Esophagus muscularis mucosa (tissue), 4 donors: ENCODE results near the gene ELFN1. TPM values are rescaled to one million over a fixed set of nuclear protein-coding genes. Genes with fewer than 3 reads are reported as not detected.
A peak's percentile ranks its signal among the peaks of the same experiment; 100 is the strongest.

Experiments used
- DNase-seq: peaks from one replicate; pipeline ENCODE4 v3.0.0-alpha.2; 2017; ENCODE audit errors: extremely low spot score
- H3K27ac ChIP-seq, 4 donors: fragments of 200-600 bp; sonication (generic); replicated peaks in 1 of 4; 1 replicate in 3 of 4; 2 replicates in 1 of 4; pipeline ENCODE4 v1.5.1; 2016 to 2019; ENCODE audit warnings: mild to moderate bottlenecking in 1 of 4
- H3K27me3 ChIP-seq, 4 donors: fragments of 200-600 bp; sonication (generic); one replicate each; pipeline versions ENCODE4 v1.5.1 to v1.6.0; 2016 to 2019
- H3K36me3 ChIP-seq, 4 donors: fragments of 200-600 bp; sonication (generic); one replicate each; pipeline ENCODE4 v1.5.1; 2016 to 2019
- H3K4me1 ChIP-seq, 4 donors: fragments of 200-600 bp; sonication (generic); one replicate each; pipeline ENCODE4 v1.5.1; 2016 to 2019
- H3K4me3 ChIP-seq, 4 donors: fragments of 200-600 bp; sonication (generic); 1 replicate in 2 of 4; 2 replicates in 2 of 4; pipeline ENCODE4 v1.5.1; 2016 to 2019; ENCODE audit warnings: mild to moderate bottlenecking in 4 of 4, moderate library complexity in 1 of 4
- H3K9me3 ChIP-seq, 4 donors: fragments of 200-600 bp; sonication (generic); 1 replicate in 3 of 4; 2 replicates in 1 of 4; pipeline ENCODE4 v1.5.1; 2016 to 2019
- EP300 ChIP-seq: sonication (generic); formaldehyde crosslinking; IDR thresholded peaks from one replicate; pipeline ENCODE4 v1.6.1; 2017; ENCODE audit warnings: antibody characterized with exemption
- POLR2A ChIP-seq: fragments of 450-650 bp; IDR thresholded peaks from one replicate; pipeline ENCODE4 v1.6.1; 2017; ENCODE audit warnings: antibody characterized with exemption, moderate library complexity, mild to moderate bottlenecking, low read depth
- POLR2AphosphoS5 ChIP-seq, 2 donors: sonication (generic); formaldehyde crosslinking; IDR thresholded peaks; one replicate each; pipeline ENCODE4 v1.6.1; 2017; ENCODE audit warnings: antibody characterized with exemption in 2 of 2
- WGBS: methylation state at CpG from one replicate; pipeline ENCODE4 v1.1.5; 2018; 5-methylcytosine and 5-hydroxymethylcytosine counted together
- intact Hi-C: fragments of 100-400 bp; cut with DNase I; formaldehyde crosslinking; loops from one replicate; pipeline ENCODE4 v1.15.1; 2023
- total RNA-seq, 4 donors: library from RNA; depleted of rRNA; stranded (reverse); fragments of >200 nt; gene quantifications; one replicate each; pipeline versions ENCODE4 v1.1.0 to v1.2.1, GENCODE V29; 2016
- TF ChIP-seq, protein P1 (sequence below), 3 experiments: fragments of 200-600 bp in 2 of 3; fragments of 450-650 bp in 1 of 3; sonication (generic) in 2 of 3; IDR thresholded peaks; one replicate each; pipeline ENCODE4 v1.5.1; 2017 to 2019; ENCODE audit warnings: antibody characterized with exemption in 3 of 3, mild to moderate bottlenecking in 2 of 3, moderate library complexity in 1 of 3

The ELFN1 gene
- total RNA-seq, 4 donors from 2014 or later = 0.86 to 3.3 (median 1.9) TPM

DNA sequence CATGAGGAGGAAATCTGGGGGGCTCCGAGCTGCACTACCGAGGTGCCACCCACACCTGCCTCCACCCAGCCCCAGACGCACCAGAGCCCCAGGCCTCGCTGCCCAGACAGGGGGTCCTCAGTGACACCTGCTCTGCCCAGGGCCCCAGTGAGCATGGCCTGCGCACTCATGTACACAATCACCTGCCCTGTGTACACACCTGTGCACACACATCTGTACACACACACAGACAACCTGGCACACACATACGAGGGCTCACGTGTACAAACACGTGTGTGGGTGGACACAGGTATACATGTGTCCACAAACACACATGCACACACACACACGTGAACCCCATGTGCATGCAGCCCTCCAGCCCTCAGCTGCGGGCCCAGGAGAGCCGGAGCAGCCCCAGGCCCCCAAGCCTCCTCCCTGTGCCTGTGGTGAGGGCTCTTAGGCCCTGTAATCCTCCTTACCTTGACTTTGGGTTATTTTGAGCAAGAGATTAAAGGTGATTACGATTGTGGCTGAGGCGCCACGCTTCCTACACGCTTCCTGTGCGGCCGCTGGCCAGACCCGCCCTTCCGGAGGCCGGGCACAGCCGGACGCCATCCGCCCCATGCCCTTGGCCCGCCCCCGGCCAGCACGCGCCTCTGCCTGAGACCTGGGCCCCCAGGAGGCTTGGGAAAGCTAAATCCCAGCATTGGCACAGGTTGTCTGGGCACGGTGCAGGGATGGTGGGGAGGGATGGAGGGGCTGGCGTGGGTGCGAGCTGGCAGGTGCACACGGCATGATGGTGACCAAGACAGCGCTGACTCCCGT is 71.9 kb downstream of the ELFN1 start:
- H3K9me3 ChIP-seq = no peaks in the 10 kb centered on the region
- no peak overlapping the region for H3K27ac ChIP-seq
- peaks cover 10 to 18% (median 16%) of the 10 kb centered on the region in 4 donors for H3K4me1 ChIP-seq
- H3K36me3 ChIP-seq = peaks cover 0 to 20% (median 0%) of the 10 kb centered on the region in 4 donors
- 69% methylated on average over 14 of the region's 33 CpGs for WGBS
- TF ChIP-seq POLR2A = no peak
- TF ChIP-seq EP300 = no peak
- TF ChIP-seq, protein P1, sequence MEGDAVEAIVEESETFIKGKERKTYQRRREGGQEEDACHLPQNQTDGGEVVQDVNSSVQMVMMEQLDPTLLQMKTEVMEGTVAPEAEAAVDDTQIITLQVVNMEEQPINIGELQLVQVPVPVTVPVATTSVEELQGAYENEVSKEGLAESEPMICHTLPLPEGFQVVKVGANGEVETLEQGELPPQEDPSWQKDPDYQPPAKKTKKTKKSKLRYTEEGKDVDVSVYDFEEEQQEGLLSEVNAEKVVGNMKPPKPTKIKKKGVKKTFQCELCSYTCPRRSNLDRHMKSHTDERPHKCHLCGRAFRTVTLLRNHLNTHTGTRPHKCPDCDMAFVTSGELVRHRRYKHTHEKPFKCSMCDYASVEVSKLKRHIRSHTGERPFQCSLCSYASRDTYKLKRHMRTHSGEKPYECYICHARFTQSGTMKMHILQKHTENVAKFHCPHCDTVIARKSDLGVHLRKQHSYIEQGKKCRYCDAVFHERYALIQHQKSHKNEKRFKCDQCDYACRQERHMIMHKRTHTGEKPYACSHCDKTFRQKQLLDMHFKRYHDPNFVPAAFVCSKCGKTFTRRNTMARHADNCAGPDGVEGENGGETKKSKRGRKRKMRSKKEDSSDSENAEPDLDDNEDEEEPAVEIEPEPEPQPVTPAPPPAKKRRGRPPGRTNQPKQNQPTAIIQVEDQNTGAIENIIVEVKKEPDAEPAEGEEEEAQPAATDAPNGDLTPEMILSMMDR (IDR thresholded peaks at IDR 0.05) = no peak
- TF ChIP-seq POLR2AphosphoS5 (IDR thresholded peaks at IDR 0.05) = peak; percentile 29 to 35
- no peak for DNase-seq
- H3K4me3 ChIP-seq = peak overlapping the region in 1 of 4 donors; percentile 20
- peaks cover 0 to 44% (median 0%) of the 10 kb centered on the region in 4 donors for H3K27me3 ChIP-seq
- intact Hi-C loops = no loop called here

DNA sequence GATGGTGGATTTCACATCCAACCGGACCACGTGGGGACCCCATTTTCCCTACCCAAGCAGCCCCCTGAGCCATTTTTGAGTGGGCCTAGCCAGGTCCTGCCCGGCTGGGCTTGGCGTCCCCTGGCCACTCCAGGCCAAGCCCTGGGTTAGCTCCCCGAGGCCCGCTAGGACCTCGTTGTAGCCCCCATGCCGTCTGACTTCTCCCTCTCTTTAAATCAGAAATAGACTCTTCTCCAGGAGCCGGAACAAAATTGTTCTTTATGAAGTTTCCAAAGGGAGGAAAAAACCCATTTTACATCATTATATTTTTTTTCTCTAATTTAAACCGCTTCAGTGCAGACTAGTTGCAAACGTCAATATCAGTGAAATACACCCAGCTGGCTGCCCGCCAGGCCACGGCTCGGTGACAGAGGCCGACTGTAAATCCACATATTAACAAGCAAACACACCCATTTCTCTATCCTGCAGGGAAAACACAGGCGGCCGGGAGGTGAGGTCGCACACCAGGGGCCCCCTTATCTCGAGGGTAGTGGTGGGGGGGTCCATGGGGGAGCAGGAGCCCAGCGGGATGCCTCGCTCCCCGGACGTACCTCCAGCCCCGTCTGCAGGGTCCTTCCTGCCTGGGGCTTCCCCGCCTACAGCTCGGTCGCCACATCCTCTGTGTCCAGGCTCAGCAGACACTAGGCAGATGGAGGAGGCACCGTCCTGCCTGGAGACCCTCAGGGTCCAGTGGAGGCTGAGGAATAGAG is 72.7 kb downstream of the ELFN1 start:
- Histone ChIP-seq H3K27ac (no peak overlapping the region), H3K27me3 (peaks cover 0 to 37% (median 0%) of the 10 kb centered on the region in 4 donors), H3K4me3 (peak overlapping the region in 2 of 4 donors; percentile 8 to 20), H3K36me3 (peaks cover 0 to 20% (median 0%) of the 10 kb centered on the region in 4 donors), H3K9me3 (no peaks in the 10 kb centered on the region), H3K4me1 (peaks cover 10 to 18% (median 16%) of the 10 kb centered on the region in 4 donors)
- intact Hi-C loops = no loop called here
- no peak for TF ChIP-seq POLR2AphosphoS5 (IDR thresholded peaks at IDR 0.05)
- no peak for TF ChIP-seq POLR2A
- TF ChIP-seq, protein P1 (IDR thresholded peaks at IDR 0.05) = no peak
- no peak for TF ChIP-seq EP300
- DNase-seq = no peak
- 37% methylated on average over 21 of the region's 28 CpGs for WGBS

DNA sequence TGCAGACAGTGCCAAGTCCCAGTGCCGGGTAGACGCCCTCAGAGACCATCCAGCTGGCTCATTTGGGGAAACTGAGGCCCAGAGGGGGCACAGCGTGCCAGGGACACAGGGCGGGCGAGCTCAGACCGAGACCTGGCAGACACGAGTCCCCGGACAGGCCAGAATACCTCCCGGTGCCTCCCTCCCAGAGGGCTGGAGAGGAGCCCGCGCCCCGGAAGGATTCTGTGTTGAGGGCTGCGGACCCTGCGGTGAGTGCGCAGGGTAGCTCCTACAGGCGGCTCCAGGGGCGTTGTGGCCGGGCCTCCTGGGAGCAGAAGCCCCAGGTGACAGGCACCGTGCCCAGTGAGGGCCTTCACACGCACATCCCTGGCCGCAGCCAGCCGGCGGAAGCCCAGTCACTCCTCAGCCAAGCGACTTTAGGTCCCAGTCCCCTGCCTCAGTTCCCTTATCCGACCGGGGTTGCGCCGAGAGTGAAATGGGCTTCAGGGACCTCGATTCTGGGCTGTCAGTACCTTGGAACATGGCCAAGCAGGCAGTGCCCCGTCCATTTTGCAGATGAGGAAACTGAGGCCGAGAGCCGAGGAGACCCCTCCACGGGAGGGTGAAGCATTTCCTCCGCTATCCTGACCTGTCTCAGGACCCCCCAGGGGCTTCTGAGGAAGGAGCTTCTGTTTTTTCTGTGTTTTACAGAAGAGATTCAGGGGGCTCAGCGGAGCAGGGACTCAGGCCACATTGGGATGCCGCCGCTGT is 73.6 kb downstream of the ELFN1 start:
- Histone ChIP-seq H3K27ac (no peak overlapping the region), H3K27me3 (peaks cover 0 to 42% (median 0%) of the 10 kb centered on the region in 4 donors), H3K9me3 (no peaks in the 10 kb centered on the region), H3K4me3 (no peak overlapping the region), H3K4me1 (peaks cover 10 to 18% (median 16%) of the 10 kb centered on the region in 4 donors), H3K36me3 (peaks cover 0 to 20% (median 0%) of the 10 kb centered on the region in 4 donors)
- DNase-seq = no peak
- intact Hi-C loops = no loop called here
- TF ChIP-seq, protein P1 (IDR thresholded peaks at IDR 0.05) = no peak
- TF ChIP-seq EP300 = no peak
- 88% methylated on average over 18 of the region's 37 CpGs for whole genome bisulfite sequencing

DNA sequence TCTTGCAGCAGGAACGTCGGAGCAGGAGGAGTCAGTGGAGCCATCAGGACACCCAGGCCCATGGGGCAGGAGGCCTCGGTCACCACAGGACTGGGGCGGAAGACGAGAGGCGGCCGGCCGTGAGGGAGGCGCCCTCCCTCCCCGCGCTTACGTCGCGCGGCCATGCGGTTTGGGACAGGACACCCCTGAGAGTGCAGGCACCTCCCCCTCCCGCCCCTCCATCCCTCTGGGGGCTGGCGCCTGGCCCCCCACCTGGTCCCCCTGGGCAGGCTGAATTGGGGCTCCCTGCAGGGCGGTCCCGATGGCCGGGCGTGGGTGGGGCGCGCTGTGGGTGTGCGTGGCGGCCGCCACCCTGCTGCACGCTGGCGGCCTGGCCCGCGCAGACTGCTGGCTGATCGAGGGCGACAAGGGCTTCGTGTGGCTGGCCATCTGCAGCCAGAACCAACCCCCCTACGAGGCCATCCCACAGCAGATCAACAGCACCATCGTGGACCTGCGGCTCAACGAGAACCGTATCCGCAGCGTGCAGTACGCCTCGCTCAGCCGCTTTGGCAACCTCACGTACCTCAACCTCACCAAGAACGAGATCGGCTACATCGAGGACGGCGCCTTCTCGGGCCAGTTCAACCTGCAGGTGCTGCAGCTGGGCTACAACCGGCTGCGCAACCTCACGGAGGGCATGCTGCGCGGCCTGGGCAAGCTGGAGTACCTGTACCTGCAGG is 74.4 kb downstream of the ELFN1 start:
- Histone ChIP-seq H3K9me3 (no peaks in the 10 kb centered on the region), H3K27me3 (peaks cover 0 to 44% (median 0%) of the 10 kb centered on the region in 4 donors), H3K4me1 (peaks cover 15 to 24% (median 20%) of the 10 kb centered on the region in 4 donors), H3K27ac (no peak overlapping the region), H3K36me3 (peaks cover 0 to 20% (median 0%) of the 10 kb centered on the region in 4 donors), H3K4me3 (no peak overlapping the region)
- no peak for TF ChIP-seq POLR2AphosphoS5 (IDR thresholded peaks at IDR 0.05)
- TF ChIP-seq, protein P1 (IDR thresholded peaks at IDR 0.05) = no peak
- TF ChIP-seq POLR2A = no peak
- TF ChIP-seq EP300 = no peak
- 95% methylated on average over 47 of the region's 56 CpGs for WGBS
- DNase-seq = no peak
- intact Hi-C loops = no loop called here
